GM12878 (cell line): ENCODE data around the gene ZNF469. TPM values are rescaled to one million over a fixed set of nuclear protein-coding genes. Genes with fewer than 3 reads are reported as not detected.

Source experiments
- ATAC-seq: fragments of 200-7000 bp; cut with Tn5 transposase; 3 replicates; pipeline ENCODE4 v1.9.1; 2020; ENCODE audit warnings: mild to moderate bottlenecking, moderate library complexity
- BruUV-seq: library from RNA; stranded (reverse); fragments of 400-500 nt; replicated peaks from 2 replicates; lab custom pipeline; 2021; lab: Mats Ljungman, UMichigan
- CTCF ChIA-PET: fragments of 300-600 bp; sonication (Branson Sonifier 250); formaldehyde crosslinking; extraction: SDS; loops from one replicate; lab custom pipeline; 2021; ENCODE audit warnings: inconsistent platforms; lab: Yijun Ruan, JAX
- POLR2A ChIA-PET: fragments of 350-600 bp; formaldehyde crosslinking; extraction: SDS; loops from one replicate; lab custom pipeline; 2021; ENCODE audit warnings: inconsistent platforms; lab: Charles Lee
- RAD21 ChIA-PET: fragments of 300-600 bp; sonication (Branson Sonifier 250); formaldehyde crosslinking; loops from one replicate; lab custom pipeline; 2023; ENCODE audit warnings: antibody characterized with exemption; ENCODE audit not compliant: unreplicated experiment; lab: Charles Lee
- SMC1A ChIA-PET: fragments of 300-600 bp; sonication (Branson Sonifier 250); formaldehyde crosslinking; loops from one replicate; lab custom pipeline; 2023; ENCODE audit not compliant: unreplicated experiment, uncharacterized antibody; lab: Charles Lee
- DNase-seq: peaks from one replicate; pipeline ENCODE4 v3.0.0-alpha.2; 2011; ENCODE audit warnings: low read depth, low spot score
- FAIRE-seq: peaks from 3 replicates; lab custom pipeline; 2011; peaks lifted over from hg19 to GRCh38; lab: Jason Lieb, UNC
- H2AFZ ChIP-seq: 2 replicates; pipeline ENCODE4 v1.6.0; 2011; ENCODE audit warnings: low read depth, low read length, control low read depth; ENCODE audit not compliant: control insufficient read depth
- H3K27ac ChIP-seq: 2 replicates; pipeline ENCODE4 v1.5.1; 2011; ENCODE audit warnings: control low read depth; ENCODE audit not compliant: control insufficient read depth, insufficient read depth
- H3K27me3 ChIP-seq, 2 experiments: replicated peaks in 1 of 2; 2 replicates each; pipeline versions ENCODE4 v1.6.0 to v1.6.1; 2011; ENCODE audit warnings: low read length in 1 of 2; ENCODE audit not compliant: control insufficient read depth in 2 of 2, insufficient read depth in 2 of 2
- H3K36me3 ChIP-seq, 2 experiments: 2 replicates each; pipeline ENCODE4 v1.5.1; 2011; ENCODE audit warnings: low read length in 1 of 2; ENCODE audit not compliant: control insufficient read depth in 2 of 2, insufficient read depth in 2 of 2
- H3K4me1 ChIP-seq: 2 replicates; pipeline ENCODE4 v1.6.1; 2011; ENCODE audit warnings: mild to moderate bottlenecking, low read length, moderate library complexity, mixed read lengths; ENCODE audit not compliant: control insufficient read depth, insufficient read depth
- H3K4me2 ChIP-seq: 2 replicates; pipeline ENCODE4 v1.6.0; 2011; ENCODE audit warnings: control low read depth; ENCODE audit not compliant: control insufficient read depth, insufficient read depth
- H3K4me3 ChIP-seq: fragments of 200-600 bp; sonication (generic); 2 replicates; pipeline ENCODE4 v1.5.1; 2016
- H3K79me2 ChIP-seq: 2 replicates; pipeline ENCODE4 v1.6.0; 2011; ENCODE audit warnings: low read length; ENCODE audit not compliant: control insufficient read depth, insufficient read depth
- H3K9ac ChIP-seq: 2 replicates; pipeline ENCODE4 v1.8.0; 2011; ENCODE audit warnings: low read length, control low read depth, mixed read lengths; ENCODE audit not compliant: control insufficient read depth, insufficient read depth
- H3K9me3 ChIP-seq: replicated peaks from 3 replicates; pipeline ENCODE4 v1.5.1; 2011; ENCODE audit warnings: mild to moderate bottlenecking, low read length; ENCODE audit not compliant: control insufficient read depth, insufficient read depth
- H4K20me1 ChIP-seq: 2 replicates; pipeline ENCODE4 v1.6.0; 2011; ENCODE audit not compliant: control insufficient read depth, insufficient read depth
- EP300 ChIP-seq, 2 experiments: fragments of 150-350 bp in 1 of 2; IDR thresholded peaks; 2 replicates each; pipeline ENCODE4 v1.6.1; 2011 to 2012; ENCODE audit warnings: low read depth in 2 of 2, low read length in 2 of 2, borderline replicate concordance in 1 of 2, improper control_type of control experiment in 1 of 2, inconsistent platforms in 1 of 2; ENCODE audit not compliant: control insufficient read depth in 1 of 2
- ETV6 ChIP-seq, 2 experiments: fragments of 450-650 bp in 1 of 2; IDR thresholded peaks in 1 of 2; conservative IDR thresholded peaks in 1 of 2; 2 replicates each; pipeline ENCODE4 v1.6.1; 2014; ENCODE audit warnings: antibody characterized with exemption in 1 of 2, borderline replicate concordance in 1 of 2, low read depth in 1 of 2, mild to moderate bottlenecking in 1 of 2, moderate library complexity in 1 of 2
- FOXM1 ChIP-seq: IDR thresholded peaks from 2 replicates; pipeline ENCODE4 v1.6.1; 2012; ENCODE audit warnings: low read depth, mild to moderate bottlenecking, inconsistent platforms, low read length, moderate library complexity
- NR2C2 ChIP-seq: IDR thresholded peaks from 2 replicates; pipeline ENCODE4 v1.6.1; 2011; ENCODE audit warnings: borderline replicate concordance, low read depth; ENCODE audit not compliant: control insufficient read depth, insufficient read length
- SMAD1 ChIP-seq: fragments of 450-650 bp; IDR thresholded peaks from 2 replicates; pipeline ENCODE4 v1.6.1; 2018; ENCODE audit warnings: mild to moderate bottlenecking, low read depth; ENCODE audit not compliant: partially characterized antibody
- SMAD5 ChIP-seq: IDR thresholded peaks from 2 replicates; pipeline ENCODE4 v1.6.1; 2016; ENCODE audit warnings: antibody characterized with exemption, low read depth
- SMC3 ChIP-seq: IDR thresholded peaks from 2 replicates; pipeline ENCODE4 v1.6.1; 2011; ENCODE audit warnings: low read length, improper control_type of control experiment, borderline replicate concordance
- TARDBP ChIP-seq: IDR thresholded peaks from 2 replicates; pipeline ENCODE4 v1.6.1; 2016; ENCODE audit warnings: borderline replicate concordance
- YBX1 ChIP-seq: fragments of 450-650 bp; IDR thresholded peaks from 2 replicates; pipeline ENCODE4 v1.6.1; 2016; ENCODE audit warnings: antibody characterized with exemption
- ZNF384 ChIP-seq: IDR thresholded peaks from 2 replicates; pipeline ENCODE4 v1.6.1; 2012; ENCODE audit warnings: low read depth, mild to moderate bottlenecking, low read length, improper control_type of control experiment, borderline replicate concordance
- WGBS: methylation state at CpG from one replicate; pipeline ENCODE4 v1.1.6; 2016; ENCODE audit warnings: low lambda C conversion rate; ENCODE audit not compliant: insufficient replicate concordance, insufficient coverage; ENCODE audit errors: missing lambda C conversion rate; 5-methylcytosine and 5-hydroxymethylcytosine counted together
- in situ Hi-C: fragments of 300-500 bp; cut with MboI; formaldehyde crosslinking; loops from 9 replicates; pipeline ENCODE4 v1.14.3; 2018; ENCODE audit warnings: mixed read lengths
- intact Hi-C: fragments of 100-400 bp; cut with micrococcal nuclease; formaldehyde crosslinking; loops from one replicate; pipeline ENCODE4 v1.14.2; 2022; ENCODE audit not compliant: unreplicated experiment
- polyA plus RNA-seq, 11 experiments: library from polyadenylated mRNA; depleted of rRNA in 4 of 11; unstranded in 6 of 11; stranded (reverse) in 5 of 11; fragments of >200 nt; fragmentation: Nextera tagmentation in 4 of 11; fragmentation: Illumina TruSeq in 1 of 11; extraction: Ambion mirVana in 4 of 11; extraction: Trizol in 1 of 11; gene quantifications; 1 replicate in 1 of 11; 2 replicates in 10 of 11; pipeline versions ENCODE4 v1.2.1 to v1.2.3, GENCODE V29; 2011 to 2016; ENCODE audit warnings: inconsistent platforms in 2 of 11, missing spikeins in 2 of 11, low read depth in 1 of 11
- total RNA-seq, 4 experiments: library from RNA; depleted of rRNA in 3 of 4; stranded (reverse); fragments of >200 nt in 3 of 4; fragmentation: Illumina TruSeq in 1 of 4; extraction: Trizol in 1 of 4; gene quantifications; 2 replicates each; pipeline versions ENCODE4 v1.2.1 to v1.2.3, GENCODE V29; 2013 to 2021
- TF ChIP-seq, protein P1 (sequence below): IDR thresholded peaks from 2 replicates; pipeline ENCODE4 v1.6.1; 2011; ENCODE audit warnings: borderline replicate concordance, low read depth, mild to moderate bottlenecking, moderate library complexity, low read length; ENCODE audit not compliant: insufficient read depth, poor library complexity, severe bottlenecking
- TF ChIP-seq, protein P2 (sequence below): IDR thresholded peaks from 2 replicates; pipeline ENCODE4 v1.6.1; 2012; ENCODE audit warnings: mild to moderate bottlenecking, low read depth, low read length

ZNF469 gene
- total and polyA plus RNA-seq, 10 of the 15 experiments (the other 5 are each of a cell fraction or from before 2014, with no cell fraction given), result 0.01 to 0.21 (median 0.04) TPM; not detected in 3

GRCh38 chr16:88379694-88380040 is 3.1 kb upstream of the ZNF469 start:
- TF ChIP-seq YBX1 (no peak), TARDBP (no peak), FOXM1 (no peak), SMC3 (no peak), ETV6 (conservative IDR thresholded peaks at IDR 0.05 in 1 of 2, IDR thresholded peaks at IDR 0.05 in 1 of 2; ENCODE audit: borderline replicate concordance in 1 of 2, low read depth in 1 of 2) (no peak)
- 53% methylated on average over 8 of the region's 8 CpGs for WGBS

GRCh38 chr16:88380099-88380498 is 2.7 kb upstream of the ZNF469 start:
- WGBS, result 86% methylated on average over 7 of the region's 7 CpGs
- Histone ChIP-seq H4K20me1 (no peaks in the 10 kb centered on the region), H3K4me1 (no peaks in the 10 kb centered on the region), H3K27ac (no peak overlapping the region), H3K4me3 (no peak overlapping the region), H3K79me2 (no peaks in the 10 kb centered on the region), H3K9me3 (no peaks in the 10 kb centered on the region; the same call in 2 of the 3 replicates), H3K27me3 (peaks cover 3 to 8% of the 10 kb centered on the region in 2 experiments; a peak in 3 of 4 replicates), H3K9ac (no peak overlapping the region), H3K4me2 (no peak overlapping the region), H2AFZ (no peak overlapping the region), H3K36me3 (no peaks in the 10 kb centered on the region)
- no TSS peak for BruUV-seq
- no peak for ATAC-seq
- intact Hi-C loops, result no loop called here
- TF ChIP-seq, protein P1, sequence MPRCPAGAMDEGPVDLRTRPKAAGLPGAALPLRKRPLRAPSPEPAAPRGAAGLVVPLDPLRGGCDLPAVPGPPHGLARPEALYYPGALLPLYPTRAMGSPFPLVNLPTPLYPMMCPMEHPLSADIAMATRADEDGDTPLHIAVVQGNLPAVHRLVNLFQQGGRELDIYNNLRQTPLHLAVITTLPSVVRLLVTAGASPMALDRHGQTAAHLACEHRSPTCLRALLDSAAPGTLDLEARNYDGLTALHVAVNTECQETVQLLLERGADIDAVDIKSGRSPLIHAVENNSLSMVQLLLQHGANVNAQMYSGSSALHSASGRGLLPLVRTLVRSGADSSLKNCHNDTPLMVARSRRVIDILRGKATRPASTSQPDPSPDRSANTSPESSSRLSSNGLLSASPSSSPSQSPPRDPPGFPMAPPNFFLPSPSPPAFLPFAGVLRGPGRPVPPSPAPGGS, result peak; percentile 10
- TF ChIP-seq SMAD5 (no peak), NR2C2 (peak; percentile 38), ZNF384 (no peak), SMAD1 (no peak), EP300 (IDR thresholded peaks at IDR 0.05; ENCODE audit: borderline replicate concordance in 1 of 2, control insufficient read depth in 1 of 2, low read depth in 2 of 2, low read length in 2 of 2) (no peak)
- TF ChIP-seq, protein P2, sequence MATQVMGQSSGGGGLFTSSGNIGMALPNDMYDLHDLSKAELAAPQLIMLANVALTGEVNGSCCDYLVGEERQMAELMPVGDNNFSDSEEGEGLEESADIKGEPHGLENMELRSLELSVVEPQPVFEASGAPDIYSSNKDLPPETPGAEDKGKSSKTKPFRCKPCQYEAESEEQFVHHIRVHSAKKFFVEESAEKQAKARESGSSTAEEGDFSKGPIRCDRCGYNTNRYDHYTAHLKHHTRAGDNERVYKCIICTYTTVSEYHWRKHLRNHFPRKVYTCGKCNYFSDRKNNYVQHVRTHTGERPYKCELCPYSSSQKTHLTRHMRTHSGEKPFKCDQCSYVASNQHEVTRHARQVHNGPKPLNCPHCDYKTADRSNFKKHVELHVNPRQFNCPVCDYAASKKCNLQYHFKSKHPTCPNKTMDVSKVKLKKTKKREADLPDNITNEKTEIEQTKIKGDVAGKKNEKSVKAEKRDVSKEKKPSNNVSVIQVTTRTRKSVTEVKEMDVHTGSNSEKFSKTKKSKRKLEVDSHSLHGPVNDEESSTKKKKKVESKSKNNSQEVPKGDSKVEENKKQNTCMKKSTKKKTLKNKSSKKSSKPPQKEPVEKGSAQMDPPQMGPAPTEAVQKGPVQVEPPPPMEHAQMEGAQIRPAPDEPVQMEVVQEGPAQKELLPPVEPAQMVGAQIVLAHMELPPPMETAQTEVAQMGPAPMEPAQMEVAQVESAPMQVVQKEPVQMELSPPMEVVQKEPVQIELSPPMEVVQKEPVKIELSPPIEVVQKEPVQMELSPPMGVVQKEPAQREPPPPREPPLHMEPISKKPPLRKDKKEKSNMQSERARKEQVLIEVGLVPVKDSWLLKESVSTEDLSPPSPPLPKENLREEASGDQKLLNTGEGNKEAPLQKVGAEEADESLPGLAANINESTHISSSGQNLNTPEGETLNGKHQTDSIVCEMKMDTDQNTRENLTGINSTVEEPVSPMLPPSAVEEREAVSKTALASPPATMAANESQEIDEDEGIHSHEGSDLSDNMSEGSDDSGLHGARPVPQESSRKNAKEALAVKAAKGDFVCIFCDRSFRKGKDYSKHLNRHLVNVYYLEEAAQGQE, result no peak
- ChIA-PET POLR2A (no interaction called here), RAD21 (no interaction called here), CTCF (no interaction called here), SMC1A (no interaction called here)
- in situ Hi-C loops, result no loop called here
- no peak for FAIRE-seq
- no peak for DNase-seq

More at GRCh38 chr16:88379694-88380040, 3.1 kb upstream of the ZNF469 start:
- ATAC-seq, result no peak
- Histone ChIP-seq H3K27ac (no peak overlapping the region), H3K79me2 (no peaks in the 10 kb centered on the region), H3K9ac (no peak overlapping the region), H3K27me3 (peaks cover 0 to 6% of the 10 kb centered on the region in 2 experiments; a peak in 3 of 4 replicates), H4K20me1 (no peaks in the 10 kb centered on the region), H3K4me2 (no peak overlapping the region), H3K4me1 (no peaks in the 10 kb centered on the region), H3K9me3 (no peaks in the 10 kb centered on the region; the same call in 2 of the 3 replicates), H3K4me3 (no peak overlapping the region), H2AFZ (no peak overlapping the region), H3K36me3 (no peaks in the 10 kb centered on the region)
- intact Hi-C loops, result no loop called here
- no peak for DNase-seq
- FAIRE-seq, result no peak
- ChIA-PET POLR2A (no interaction called here), CTCF (no interaction called here), RAD21 (no interaction called here), SMC1A (no interaction called here)
- in situ Hi-C loops, result no loop called here
- no TSS peak for BruUV-seq
